Endodermal cell (in vitro differentiated cells): ENCODE data around the gene C9orf50. TPM values are rescaled to one million over a fixed set of nuclear protein-coding genes. Genes with fewer than 3 reads are reported as not detected.

Experiments used
- DNase-seq: peaks from one replicate; pipeline ENCODE4 v3.0.0-alpha.2; 2017
- H3K27ac ChIP-seq: 2 replicates; pipeline ENCODE4 v1.5.1; 2013; ENCODE audit warnings: mild to moderate bottlenecking, low read depth, low read length, moderate library complexity
- H3K27me3 ChIP-seq: 2 replicates; pipeline ENCODE4 v1.6.1; 2013; ENCODE audit warnings: mild to moderate bottlenecking, low read length, moderate library complexity; ENCODE audit not compliant: insufficient read depth, control insufficient read depth, poor library complexity, severe bottlenecking
- H3K36me3 ChIP-seq: 2 replicates; pipeline ENCODE4 v1.7.0; 2013; ENCODE audit warnings: mild to moderate bottlenecking, low read length, moderate library complexity; ENCODE audit not compliant: control insufficient read depth, insufficient read depth
- H3K4me1 ChIP-seq: one replicate; pipeline ENCODE4 v1.7.0; 2013; ENCODE audit warnings: low read length; ENCODE audit not compliant: control insufficient read depth, insufficient read depth
- H3K4me3 ChIP-seq: 2 replicates; pipeline ENCODE4 v1.5.1; 2013; ENCODE audit warnings: mild to moderate bottlenecking, low read length, moderate library complexity
- H3K9ac ChIP-seq: 2 replicates; pipeline ENCODE4 v1.6.1; 2013; ENCODE audit warnings: mild to moderate bottlenecking, low read length, moderate library complexity; ENCODE audit not compliant: poor library complexity, severe bottlenecking; ENCODE audit errors: extremely low read depth
- H3K9me3 ChIP-seq: 2 replicates; pipeline ENCODE4 v1.6.1; 2013; ENCODE audit warnings: mild to moderate bottlenecking, low read length, moderate library complexity; ENCODE audit not compliant: control insufficient read depth
- H3K27ac Mint-ChIP-seq: 2 replicates; pipeline ENCODE4 v1.8.0; 2020; ENCODE audit warnings: mixed read lengths
- H3K27me3 Mint-ChIP-seq: 2 replicates; pipeline ENCODE4 v1.8.0; 2021; ENCODE audit warnings: mild to moderate bottlenecking, mixed read lengths; ENCODE audit not compliant: insufficient read depth
- H3K36me3 Mint-ChIP-seq: 2 replicates; pipeline ENCODE4 v1.8.0; 2020; ENCODE audit warnings: low read depth, mixed read lengths
- H3K4me1 Mint-ChIP-seq: 2 replicates; pipeline ENCODE4 v1.8.0; 2020; ENCODE audit warnings: mixed read lengths
- H3K4me3 Mint-ChIP-seq: 2 replicates; pipeline ENCODE4 v1.8.0; 2020; ENCODE audit warnings: mild to moderate bottlenecking, moderate library complexity, mixed read lengths
- H3K9me3 Mint-ChIP-seq: 2 replicates; pipeline ENCODE4 v1.8.0; 2020; ENCODE audit warnings: mild to moderate bottlenecking, mixed read lengths
- WGBS, 2 experiments: methylation state at CpG; one replicate each; pipeline versions ENCODE4 v1.1.5 to v1.1.7; 2013; ENCODE audit warnings: missing lambda C conversion rate in 2 of 2, mixed read lengths in 1 of 2; ENCODE audit not compliant: insufficient coverage in 1 of 2, insufficient read length in 1 of 2; 5-methylcytosine and 5-hydroxymethylcytosine counted together
- total RNA-seq, 2 donors: library from RNA; stranded (reverse); fragmentation: NEBNext Ultra II Directional in 1 of 2; extraction: Animal tissue kit (Norgen Biotek cat#: 25700) in 1 of 2; gene quantifications; 2 replicates in 1 of 2; 3 replicates in 1 of 2; pipeline ENCODE4 v1.2.1, GENCODE V29; 2021
- TF ChIP-seq, protein P1 (sequence below): fragments of 200-600 bp; sonication (generic); conservative IDR thresholded peaks from 2 replicates; pipeline ENCODE4 v1.5.0; 2021; ENCODE audit warnings: antibody characterized with exemption, mild to moderate bottlenecking

Gene C9orf50
- total RNA-seq, 2 donors from 2014 or later = not detected

DNA sequence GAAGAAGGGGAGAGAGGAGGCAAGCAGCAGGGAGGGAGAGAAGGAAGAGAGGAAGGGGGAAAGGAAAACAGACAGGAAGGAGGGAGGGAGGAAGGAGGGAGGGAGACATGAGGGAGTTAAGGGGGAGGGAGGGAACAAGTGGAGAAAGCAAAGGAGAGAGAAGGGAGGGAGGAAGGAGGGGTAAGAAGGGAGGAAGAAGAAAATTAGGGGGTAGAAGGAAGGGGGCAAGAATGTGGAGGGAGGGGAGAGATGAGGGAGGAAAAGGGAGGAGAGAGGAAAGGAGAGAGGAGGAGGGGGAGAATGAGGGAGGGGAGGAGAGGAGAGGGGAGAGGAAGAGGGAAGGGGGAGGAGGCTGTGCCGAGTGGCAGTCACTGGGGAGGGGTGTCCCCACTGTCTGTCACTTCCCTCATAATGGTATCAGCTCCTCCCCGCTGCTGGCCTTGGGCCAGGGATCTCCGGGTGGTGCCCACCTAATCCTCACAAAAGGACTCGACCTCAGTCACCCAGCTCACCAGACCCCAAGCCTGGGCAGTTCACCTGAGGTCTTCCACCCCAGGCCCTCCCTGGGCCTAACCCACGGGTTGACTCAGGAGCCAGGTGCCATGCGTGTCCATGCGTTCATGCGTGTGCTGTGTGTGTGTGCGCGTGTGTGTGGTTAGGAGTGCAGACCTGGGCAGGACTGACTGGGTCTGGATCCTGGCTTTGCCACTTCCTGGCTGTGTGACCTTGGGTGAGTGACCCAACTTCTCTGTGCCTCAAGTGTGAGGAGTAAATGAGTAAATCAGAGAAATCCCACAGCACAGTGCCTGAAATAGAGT, 18.1 kb downstream of the C9orf50 start:
- no peaks in the 10 kb centered on the region for H3K27me3 Mint-ChIP-seq
- Histone ChIP-seq H3K27ac (no peak overlapping the region), H3K4me1 (peaks cover 6% of the 10 kb centered on the region), H3K27me3 (no peaks in the 10 kb centered on the region), H3K36me3 (no peaks in the 10 kb centered on the region), H3K9ac (no peak overlapping the region), H3K9me3 (no peaks in the 10 kb centered on the region), H3K4me3 (no peak overlapping the region)
- DNase-seq = peak; percentile 81
- no peak overlapping the region for H3K27ac Mint-ChIP-seq
- TF ChIP-seq, protein P1, sequence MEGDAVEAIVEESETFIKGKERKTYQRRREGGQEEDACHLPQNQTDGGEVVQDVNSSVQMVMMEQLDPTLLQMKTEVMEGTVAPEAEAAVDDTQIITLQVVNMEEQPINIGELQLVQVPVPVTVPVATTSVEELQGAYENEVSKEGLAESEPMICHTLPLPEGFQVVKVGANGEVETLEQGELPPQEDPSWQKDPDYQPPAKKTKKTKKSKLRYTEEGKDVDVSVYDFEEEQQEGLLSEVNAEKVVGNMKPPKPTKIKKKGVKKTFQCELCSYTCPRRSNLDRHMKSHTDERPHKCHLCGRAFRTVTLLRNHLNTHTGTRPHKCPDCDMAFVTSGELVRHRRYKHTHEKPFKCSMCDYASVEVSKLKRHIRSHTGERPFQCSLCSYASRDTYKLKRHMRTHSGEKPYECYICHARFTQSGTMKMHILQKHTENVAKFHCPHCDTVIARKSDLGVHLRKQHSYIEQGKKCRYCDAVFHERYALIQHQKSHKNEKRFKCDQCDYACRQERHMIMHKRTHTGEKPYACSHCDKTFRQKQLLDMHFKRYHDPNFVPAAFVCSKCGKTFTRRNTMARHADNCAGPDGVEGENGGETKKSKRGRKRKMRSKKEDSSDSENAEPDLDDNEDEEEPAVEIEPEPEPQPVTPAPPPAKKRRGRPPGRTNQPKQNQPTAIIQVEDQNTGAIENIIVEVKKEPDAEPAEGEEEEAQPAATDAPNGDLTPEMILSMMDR = no peak
- peaks cover 24% of the 10 kb centered on the region for H3K4me1 Mint-ChIP-seq
- no peaks in the 10 kb centered on the region for H3K36me3 Mint-ChIP-seq
- H3K4me3 Mint-ChIP-seq = no peak overlapping the region
- 39 to 63% methylated on average over 3 to 10 of the region's 10 CpGs for WGBS, 2 experiments
- no peaks in the 10 kb centered on the region for H3K9me3 Mint-ChIP-seq

DNA sequence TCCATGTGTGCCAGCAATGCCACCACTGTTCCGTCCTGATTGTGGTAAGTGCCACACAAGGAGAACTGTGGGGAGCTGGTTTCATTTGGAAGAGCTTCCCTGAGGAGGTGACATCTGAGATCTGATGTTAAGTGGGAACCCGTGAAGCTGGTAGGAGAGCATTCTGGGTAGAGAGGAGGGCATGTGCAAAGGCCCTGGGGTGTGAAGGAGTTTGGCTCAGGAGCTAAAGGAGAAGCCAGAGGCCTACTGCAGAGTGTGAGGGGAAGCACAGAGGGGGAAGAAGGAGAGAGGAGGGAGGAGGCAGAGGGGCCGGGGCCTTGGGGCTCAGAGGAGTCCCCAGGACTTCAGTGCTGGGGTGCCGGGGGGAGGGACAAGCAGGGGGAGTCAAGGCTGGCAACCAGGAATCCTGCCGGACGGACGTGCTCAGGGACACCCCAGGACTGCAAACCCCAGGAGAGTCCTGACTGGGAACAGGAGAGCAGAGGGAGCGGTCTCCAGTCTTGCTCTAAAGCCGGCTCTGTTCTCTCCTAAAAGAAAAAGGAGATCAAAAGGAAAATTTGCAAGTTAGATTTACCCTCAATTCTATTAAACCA, 19.7 kb downstream of the C9orf50 start:
- Mint-ChIP-seq H3K27ac (no peak overlapping the region), H3K27me3 (no peaks in the 10 kb centered on the region), H3K4me1 (peaks cover 23% of the 10 kb centered on the region), H3K9me3 (no peaks in the 10 kb centered on the region), H3K4me3 (no peak overlapping the region), H3K36me3 (no peaks in the 10 kb centered on the region)
- no peak overlapping the region for H3K27ac ChIP-seq
- TF ChIP-seq, protein P1 = no peak
- DNase-seq = no peak
- no peak overlapping the region for H3K4me3 ChIP-seq
- peaks cover 6% of the 10 kb centered on the region for H3K4me1 ChIP-seq
- 91 to 93% methylated on average over 8 of the region's 9 CpGs for WGBS, 2 experiments
- H3K9ac ChIP-seq = no peak overlapping the region
- no peaks in the 10 kb centered on the region for H3K36me3 ChIP-seq
- no peaks in the 10 kb centered on the region for H3K27me3 ChIP-seq
- no peaks in the 10 kb centered on the region for H3K9me3 ChIP-seq

DNA sequence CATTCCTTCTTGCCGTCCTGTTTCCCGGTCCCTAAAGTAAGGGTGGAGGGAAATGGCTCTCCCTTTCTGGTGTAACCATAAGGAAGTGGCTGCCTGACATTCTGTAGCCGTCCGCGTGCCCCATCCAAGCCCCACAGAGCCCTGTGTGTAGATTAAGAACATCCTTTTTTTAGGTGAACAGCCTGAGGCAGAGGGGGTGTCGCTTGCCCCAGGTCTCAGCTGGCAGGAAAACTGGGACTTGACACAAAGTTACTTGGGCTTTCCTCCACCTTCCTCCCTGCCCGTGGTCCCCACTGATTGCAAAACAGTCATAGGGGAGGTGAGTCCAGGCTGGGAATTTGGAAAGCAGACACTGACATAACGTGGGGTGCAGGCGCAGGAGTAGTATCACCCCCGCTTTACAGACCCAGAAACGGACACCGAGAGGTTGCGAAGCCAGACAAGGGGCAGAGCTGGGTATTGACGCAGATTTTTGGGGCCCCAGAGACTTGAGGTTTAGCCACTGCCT, 22.8 kb downstream of the C9orf50 start:
- H3K9me3 ChIP-seq = no peaks in the 10 kb centered on the region
- 64 to 76% methylated on average over 10 to 14 of the region's 14 CpGs for WGBS, 2 experiments
- no peak overlapping the region for H3K9ac ChIP-seq
- peaks cover 17% of the 10 kb centered on the region for H3K27me3 Mint-ChIP-seq
- H3K4me3 Mint-ChIP-seq = peak overlapping the region; percentile 71
- H3K36me3 ChIP-seq = no peaks in the 10 kb centered on the region
- DNase-seq = no peak
- H3K27ac Mint-ChIP-seq = no peak overlapping the region
- TF ChIP-seq, protein P1 = no peak
- H3K27me3 ChIP-seq = no peaks in the 10 kb centered on the region
- H3K4me1 Mint-ChIP-seq = peaks cover 21% of the 10 kb centered on the region
- no peaks in the 10 kb centered on the region for H3K9me3 Mint-ChIP-seq
- H3K36me3 Mint-ChIP-seq = no peaks in the 10 kb centered on the region
- H3K4me1 ChIP-seq = peaks cover 2% of the 10 kb centered on the region
- H3K4me3 ChIP-seq = peak overlapping the region; percentile 75
- no peak overlapping the region for H3K27ac ChIP-seq
